ACHN (cell line): ENCODE data around the gene TGFB3.

ENCODE experiments used
- DNase-seq: peaks from one replicate; pipeline ENCODE4 v3.0.0-alpha.2; 2015
- in situ Hi-C: cut with HindIII; loops from 2 replicates; pipeline ENCODE4 v1.10.0; 2017; ENCODE audit warnings: low sequenced_read_pairs, low pct_ligation_motif_present, low pct_unique_long_range_greater_than_20kb

Gene TGFB3

GRCh38 chr14:75990297-75990696, 8.5 kb upstream of the TGFB3 start:
- DNase-seq: no peak
- in situ Hi-C loops: no loop called here

- DNase-seq: no peak
- in situ Hi-C loops: no loop called here
Measured at GRCh38 chr14:75989134-75989533, 7.3 kb upstream of the TGFB3 start.

- no peak for DNase-seq
- in situ Hi-C loops: no loop called here
Measured at GRCh38 chr14:75987201-75987970, 5.6 kb upstream of the TGFB3 start.

GRCh38 chr14:75986439-75986765, 4.6 kb upstream of the TGFB3 start:
- in situ Hi-C loops: no loop called here
- no peak for DNase-seq

- DNase-seq: peak; percentile 65
- in situ Hi-C loops: no loop called here
Measured at GRCh38 chr14:75985618-75986438, 4.0 kb upstream of the TGFB3 start, which contains the start of gene IFT43. TSS of gene IFT43 (plus strand) at chr14:75985763. CDS start at chr14:75985787, 24 bp downstream.

GRCh38 chr14:75984674-75985073, 2.9 kb upstream of the TGFB3 start:
- in situ Hi-C loops: no loop called here
- DNase-seq: no peak

GRCh38 chr14:75983019-75983358, 1.2 kb upstream of the TGFB3 start:
- DNase-seq: no peak
- in situ Hi-C loops: no loop called here

GRCh38 chr14:75982266-75983018, 647 bp upstream of the TGFB3 start:
- in situ Hi-C loops: no loop called here
- DNase-seq: peak; percentile 73

GRCh38 chr14:75980856-75981255, 939 bp downstream of the TGFB3 start:
- in situ Hi-C loops: no loop called here
- DNase-seq: no peak

GRCh38 chr14:75979648-75980565, 1.9 kb downstream of the TGFB3 start:
- in situ Hi-C loops: no loop called here
- DNase-seq: no peak

GRCh38 chr14:75979071-75979571, 2.7 kb downstream of the TGFB3 start:
- peak; percentile 24 for DNase-seq
- in situ Hi-C loops: no loop called here

GRCh38 chr14:75978249-75978731, 3.5 kb downstream of the TGFB3 start:
- DNase-seq: no peak
- in situ Hi-C loops: no loop called here

- in situ Hi-C loops: no loop called here
- DNase-seq: no peak
Measured at GRCh38 chr14:75977582-75977943, 4.2 kb downstream of the TGFB3 start.

- no peak for DNase-seq
- in situ Hi-C loops: no loop called here
Measured at GRCh38 chr14:75976826-75977581, 4.8 kb downstream of the TGFB3 start.

GRCh38 chr14:75972801-75973421, 8.9 kb downstream of the TGFB3 start:
- in situ Hi-C loops: no loop called here
- DNase-seq: no peak

- in situ Hi-C loops: no loop called here
Measured at GRCh38 chr14:75971509-75971908, 10.3 kb downstream of the TGFB3 start.

GRCh38 chr14:75970989-75971388, 10.8 kb downstream of the TGFB3 start:
- DNase-seq: no peak
- in situ Hi-C loops: no loop called here

More at GRCh38 chr14:75971509-75971908, 10.3 kb downstream of the TGFB3 start:
- DNase-seq: no peak
